Vagina (tissue), 2 donors: ENCODE results near the gene VEZF1. TPM values are rescaled to one million over a fixed set of nuclear protein-coding genes. Genes with fewer than 3 reads are reported as not detected.
A peak's percentile ranks its signal among the peaks of the same experiment; 100 is the strongest.

Experiments
- DNase-seq, 2 donors: peaks; one replicate each; pipeline ENCODE4 v3.0.0-alpha.2; 2017; ENCODE audit errors: extremely low spot score in 2 of 2
- H3K27ac ChIP-seq: fragments of 200-600 bp; sonication (generic); one replicate; pipeline ENCODE4 v1.5.1; 2019
- H3K27me3 ChIP-seq: fragments of 200-600 bp; sonication (generic); one replicate; pipeline ENCODE4 v1.5.1; 2019
- H3K36me3 ChIP-seq, 2 donors: fragments of 200-600 bp; sonication (generic); one replicate each; pipeline ENCODE4 v1.5.1; 2017 to 2019
- H3K4me1 ChIP-seq: fragments of 200-600 bp; sonication (generic); one replicate; pipeline ENCODE4 v1.5.1; 2019
- H3K4me3 ChIP-seq, 2 donors: fragments of 200-600 bp; sonication (generic); 1 replicate in 1 of 2; 2 replicates in 1 of 2; pipeline ENCODE4 v1.5.1; 2016 to 2019
- H3K9me3 ChIP-seq: fragments of 200-600 bp; sonication (generic); one replicate; pipeline ENCODE4 v1.5.1; 2019
- CTCF ChIP-seq, 3 experiments: fragments of 450-650 bp in 2 of 3; fragments of 200-600 bp in 1 of 3; sonication (generic) in 1 of 3; IDR thresholded peaks; one replicate each; pipeline ENCODE4 v1.5.1; 2017 to 2019; ENCODE audit warnings: antibody characterized with exemption in 3 of 3, mild to moderate bottlenecking in 2 of 3, moderate library complexity in 2 of 3
- POLR2A ChIP-seq, 2 donors: fragments of 450-650 bp; IDR thresholded peaks; one replicate each; pipeline ENCODE4 v1.6.1; 2017; ENCODE audit warnings: antibody characterized with exemption in 2 of 2, mild to moderate bottlenecking in 2 of 2, moderate library complexity in 2 of 2
- POLR2AphosphoS5 ChIP-seq, 2 donors: sonication (generic); formaldehyde crosslinking; IDR thresholded peaks; one replicate each; pipeline ENCODE4 v1.9.0; 2017; ENCODE audit warnings: antibody characterized with exemption in 2 of 2, mild to moderate bottlenecking in 2 of 2, low read depth in 1 of 2; ENCODE audit not compliant: insufficient read depth in 1 of 2
- intact Hi-C: fragments of 100-400 bp; cut with DNase I; formaldehyde crosslinking; loops from one replicate; pipeline ENCODE4 v1.15.1; 2023
- total RNA-seq: library from RNA; depleted of rRNA; stranded (reverse); fragments of >200 nt; gene quantifications from one replicate; pipeline ENCODE4 v1.2.3, GENCODE V29; 2016

The VEZF1 gene
- total RNA-seq, 1 donor from 2014 or later, result 86.2 TPM

GRCh38 chr17:58004060-58004459 lies 16.0 kb upstream of the VEZF1 start:
- H3K27me3 ChIP-seq, result no peaks in the 10 kb centered on the region
- H3K27ac ChIP-seq, result no peak overlapping the region
- peaks cover 0 to 45% of the 10 kb centered on the region in 2 donors for H3K36me3 ChIP-seq
- H3K9me3 ChIP-seq, result no peaks in the 10 kb centered on the region
- TF ChIP-seq POLR2A (IDR thresholded peaks at IDR 0.05), result no peak
- TF ChIP-seq POLR2AphosphoS5 (IDR thresholded peaks at IDR 0.05; ENCODE audit: insufficient read depth in 1 of 2, low read depth in 1 of 2), result no peak
- TF ChIP-seq CTCF (IDR thresholded peaks at IDR 0.05), result no peak
- intact Hi-C loops, result no loop called here
- no peak overlapping the region for H3K4me3 ChIP-seq
- DNase-seq, result no peak
- peaks cover 52% of the 10 kb centered on the region for H3K4me1 ChIP-seq

GRCh38 chr17:58002973-58003372 lies 14.9 kb upstream of the VEZF1 start:
- TF ChIP-seq POLR2AphosphoS5 (IDR thresholded peaks at IDR 0.05; ENCODE audit: insufficient read depth in 1 of 2, low read depth in 1 of 2) (no peak), POLR2A (IDR thresholded peaks at IDR 0.05) (no peak), CTCF (IDR thresholded peaks at IDR 0.05) (no peak)
- peaks cover 0 to 45% of the 10 kb centered on the region in 2 donors for H3K36me3 ChIP-seq
- no peak overlapping the region for H3K27ac ChIP-seq
- DNase-seq, result no peak
- no peaks in the 10 kb centered on the region for H3K27me3 ChIP-seq
- H3K4me1 ChIP-seq, result peaks cover 48% of the 10 kb centered on the region
- intact Hi-C loops, result no loop called here
- H3K9me3 ChIP-seq, result no peaks in the 10 kb centered on the region
- no peak overlapping the region for H3K4me3 ChIP-seq

- no peak for DNase-seq
- Histone ChIP-seq H3K4me3 (no peak overlapping the region), H3K4me1 (peaks cover 46% of the 10 kb centered on the region), H3K36me3 (peaks cover 0 to 45% of the 10 kb centered on the region in 2 donors), H3K9me3 (no peaks in the 10 kb centered on the region), H3K27me3 (no peaks in the 10 kb centered on the region), H3K27ac (no peak overlapping the region)
- TF ChIP-seq POLR2A (IDR thresholded peaks at IDR 0.05) (no peak), POLR2AphosphoS5 (IDR thresholded peaks at IDR 0.05; ENCODE audit: insufficient read depth in 1 of 2, low read depth in 1 of 2) (no peak), CTCF (IDR thresholded peaks at IDR 0.05) (no peak)
- intact Hi-C loops, result no loop called here
These were observed 14.3 kb upstream of the VEZF1 start for GRCh38 chr17:58002154-58002948.

- H3K36me3 ChIP-seq, result peaks cover 0 to 45% of the 10 kb centered on the region in 2 donors
These were observed 13.5 kb upstream of the VEZF1 start for GRCh38 chr17:58001461-58002124.

GRCh38 chr17:57999496-58000017 lies 11.5 kb upstream of the VEZF1 start:
- H3K27me3 ChIP-seq, result no peaks in the 10 kb centered on the region
- peaks cover 0 to 33% of the 10 kb centered on the region in 2 donors for H3K36me3 ChIP-seq
- H3K4me3 ChIP-seq, result no peak overlapping the region
- intact Hi-C loops, result loop anchor here (2.0 kb wide), 1 partner anchor 141 kb away; no protein-coding TSS in a partner anchor
- no peaks in the 10 kb centered on the region for H3K9me3 ChIP-seq
- no peak for DNase-seq
- H3K27ac ChIP-seq, result no peak overlapping the region
- TF ChIP-seq POLR2A (IDR thresholded peaks at IDR 0.05), result no peak
- no peak for TF ChIP-seq POLR2AphosphoS5 (IDR thresholded peaks at IDR 0.05; ENCODE audit: insufficient read depth in 1 of 2, low read depth in 1 of 2)
- peak; percentile 63 to 76 (median 67) for TF ChIP-seq CTCF (IDR thresholded peaks at IDR 0.05)
- H3K4me1 ChIP-seq, result peaks cover 39% of the 10 kb centered on the region

More at GRCh38 chr17:58001461-58002124, 13.5 kb upstream of the VEZF1 start:
- Histone ChIP-seq H3K4me1 (peaks cover 46% of the 10 kb centered on the region), H3K9me3 (no peaks in the 10 kb centered on the region), H3K27me3 (no peaks in the 10 kb centered on the region), H3K4me3 (no peak overlapping the region), H3K27ac (no peak overlapping the region)
- TF ChIP-seq POLR2A (IDR thresholded peaks at IDR 0.05), result no peak
- intact Hi-C loops, result no loop called here
- no peak for DNase-seq
